Ishikawa (cell line): ENCODE results near the gene LMF1.

Source experiments
- CEBPB ChIP-seq: IDR thresholded peaks from 2 replicates; pipeline ENCODE4 v1.6.1; 2012
- CREB1 ChIP-seq: IDR thresholded peaks from 2 replicates; pipeline ENCODE4 v1.6.1; 2012; ENCODE audit warnings: low read depth
- EGR1 ChIP-seq: IDR thresholded peaks from 2 replicates; pipeline ENCODE4 v1.6.1; 2012
- EP300 ChIP-seq: IDR thresholded peaks from 2 replicates; pipeline ENCODE4 v1.6.1; 2012; ENCODE audit warnings: borderline replicate concordance
- FOXM1 ChIP-seq: IDR thresholded peaks from 2 replicates; pipeline ENCODE4 v1.6.1; 2012; ENCODE audit warnings: low read depth, borderline replicate concordance
- MAX ChIP-seq: IDR thresholded peaks from 2 replicates; pipeline ENCODE4 v1.6.1; 2012
- NFIC ChIP-seq: IDR thresholded peaks from 2 replicates; pipeline ENCODE4 v1.6.1; 2012
- RAD21 ChIP-seq: IDR thresholded peaks from 2 replicates; pipeline ENCODE4 v1.6.1; 2012; ENCODE audit warnings: low read depth
- REST ChIP-seq: IDR thresholded peaks from 2 replicates; pipeline ENCODE4 v1.6.1; 2012; ENCODE audit warnings: low read depth, mild to moderate bottlenecking
- TAF1 ChIP-seq: IDR thresholded peaks from 2 replicates; pipeline ENCODE4 v1.6.1; 2012; ENCODE audit warnings: low read depth, mild to moderate bottlenecking
- TCF12 ChIP-seq: IDR thresholded peaks from 2 replicates; pipeline ENCODE4 v1.6.1; 2012; ENCODE audit warnings: low read depth
- TEAD4 ChIP-seq: IDR thresholded peaks from 2 replicates; pipeline ENCODE4 v1.6.1; 2012
- USF1 ChIP-seq: IDR thresholded peaks from 2 replicates; pipeline ENCODE4 v1.6.1; 2012
- YY1 ChIP-seq: IDR thresholded peaks from 2 replicates; pipeline ENCODE4 v1.6.1; 2012; ENCODE audit warnings: low read depth
- ZBTB7A ChIP-seq: IDR thresholded peaks from 2 replicates; pipeline ENCODE4 v1.6.1; 2012; ENCODE audit warnings: low read depth

The LMF1 gene

GRCh38 chr16:876523-877241 lies 94.1 kb downstream of the LMF1 start:
- TF ChIP-seq EGR1 (no peak), USF1 (no peak), NFIC (no peak), REST (peak; percentile 47), TAF1 (no peak), TCF12 (no peak), CREB1 (no peak)

- TF ChIP-seq CREB1 (no peak), NFIC (no peak), RAD21 (no peak), TCF12 (no peak), YY1 (no peak), TEAD4 (no peak), FOXM1 (no peak), EGR1 (no peak), CEBPB (no peak), ZBTB7A (no peak), EP300 (no peak), MAX (no peak), REST (no peak), USF1 (no peak), TAF1 (no peak)
These were observed 94.8 kb downstream of the LMF1 start for GRCh38 chr16:876041-876335.

- TF ChIP-seq EP300 (no peak), FOXM1 (no peak), TCF12 (no peak), ZBTB7A (no peak), RAD21 (no peak), TEAD4 (no peak), REST (no peak), CREB1 (no peak), USF1 (no peak), EGR1 (no peak), TAF1 (no peak), CEBPB (no peak), MAX (no peak), YY1 (no peak)
These were observed 95.4 kb downstream of the LMF1 start for GRCh38 chr16:875182-876040.
